Neuronal stem cell (in vitro differentiated cells): ENCODE data around the gene PRAME.

ENCODE experiments used
- DNase-seq: peaks from one replicate; pipeline ENCODE4 v3.0.0-alpha.2; 2013; ENCODE audit warnings: low spot score
- H2AFZ ChIP-seq: one replicate; pipeline ENCODE4 v1.6.1; 2013; ENCODE audit warnings: mild to moderate bottlenecking, low read length, inconsistent platforms
- H2AK5ac ChIP-seq: 2 replicates; pipeline ENCODE4 v1.6.1; 2013; ENCODE audit warnings: low read depth, mild to moderate bottlenecking, inconsistent platforms, low read length, moderate library complexity, mixed read lengths
- H2BK120ac ChIP-seq: 2 replicates; pipeline ENCODE4 v1.6.1; 2013; ENCODE audit warnings: low read depth, mild to moderate bottlenecking, inconsistent platforms, low read length, moderate library complexity, mixed read lengths
- H2BK12ac ChIP-seq: one replicate; pipeline ENCODE4 v1.6.1; 2013; ENCODE audit warnings: low read length, inconsistent platforms
- H2BK15ac ChIP-seq: 2 replicates; pipeline ENCODE4 v1.6.1; 2013; ENCODE audit warnings: mild to moderate bottlenecking, low read length, inconsistent platforms, mixed read lengths
- H2BK5ac ChIP-seq: one replicate; pipeline ENCODE4 v1.6.1; 2013; ENCODE audit warnings: inconsistent platforms, mild to moderate bottlenecking, low read length, moderate library complexity
- H3K14ac ChIP-seq: one replicate; pipeline ENCODE4 v1.6.1; 2013; ENCODE audit warnings: low read length, inconsistent platforms
- H3K18ac ChIP-seq: 2 replicates; pipeline ENCODE4 v1.6.1; 2013; ENCODE audit warnings: low read length, inconsistent platforms
- H3K23ac ChIP-seq: 2 replicates; pipeline ENCODE4 v1.6.1; 2013; ENCODE audit warnings: low read depth, mild to moderate bottlenecking, mixed read lengths, low read length, inconsistent platforms; ENCODE audit not compliant: poor library complexity
- H3K27ac ChIP-seq: replicated peaks from 3 replicates; pipeline ENCODE4 v1.5.1; 2013; ENCODE audit warnings: low read length, inconsistent platforms
- H3K27me3 ChIP-seq, 3 experiments: 2 replicates each; pipeline ENCODE4 v1.6.1; 2013; ENCODE audit warnings: low read length in 3 of 3, mild to moderate bottlenecking in 2 of 3, inconsistent platforms in 1 of 3, low read depth in 1 of 3, mixed read lengths in 1 of 3, moderate library complexity in 1 of 3; ENCODE audit not compliant: control insufficient read depth in 3 of 3, insufficient read depth in 3 of 3
- H3K36me3 ChIP-seq, 2 donors: replicated peaks in 1 of 2; 2 replicates each; pipeline ENCODE4 v1.6.1; 2013; ENCODE audit warnings: low read length in 2 of 2; ENCODE audit not compliant: control insufficient read depth in 2 of 2, insufficient read depth in 2 of 2
- H3K4ac ChIP-seq: 2 replicates; pipeline ENCODE4 v1.6.1; 2013; ENCODE audit warnings: inconsistent platforms, mild to moderate bottlenecking, low read length, moderate library complexity
- H3K4me1 ChIP-seq, 2 donors: 1 replicate in 1 of 2; 2 replicates in 1 of 2; pipeline ENCODE4 v1.6.1; 2013; ENCODE audit warnings: low read length in 2 of 2, low read depth in 1 of 2; ENCODE audit not compliant: control insufficient read depth in 2 of 2, insufficient read depth in 1 of 2
- H3K4me2 ChIP-seq: one replicate; pipeline ENCODE4 v1.6.1; 2013; ENCODE audit warnings: mild to moderate bottlenecking, low read length, inconsistent platforms; ENCODE audit not compliant: insufficient read depth, poor library complexity, severe bottlenecking
- H3K4me3 ChIP-seq, 2 donors: 2 replicates each; pipeline ENCODE4 v1.5.1; 2013; ENCODE audit warnings: low read length in 2 of 2, mild to moderate bottlenecking in 2 of 2, inconsistent platforms in 1 of 2, moderate library complexity in 1 of 2
- H3K79me1 ChIP-seq: one replicate; pipeline ENCODE4 v1.6.1; 2013; ENCODE audit warnings: low read depth, mild to moderate bottlenecking, inconsistent platforms, low read length, moderate library complexity
- H3K9ac ChIP-seq: one replicate; pipeline ENCODE4 v1.6.1; 2013; ENCODE audit warnings: mild to moderate bottlenecking, low read depth, low read length, inconsistent platforms; ENCODE audit not compliant: poor library complexity
- H3K9me3 ChIP-seq, 2 donors: replicated peaks in 1 of 2; 2 replicates each; pipeline versions ENCODE3 to v1.6.1; 2013; ENCODE audit warnings: low read length in 2 of 2, mild to moderate bottlenecking in 2 of 2, inconsistent platforms in 1 of 2, low read depth in 1 of 2, mixed read lengths in 1 of 2, moderate library complexity in 1 of 2; ENCODE audit not compliant: control insufficient read depth in 2 of 2, insufficient read depth in 1 of 2
- H4K8ac ChIP-seq: one replicate; pipeline ENCODE4 v1.6.1; 2013; ENCODE audit warnings: low read depth, mild to moderate bottlenecking, inconsistent platforms, low read length, moderate library complexity
- H4K91ac ChIP-seq: one replicate; pipeline ENCODE4 v1.6.1; 2013; ENCODE audit warnings: low read length, low read depth, mild to moderate bottlenecking, inconsistent platforms; ENCODE audit not compliant: poor library complexity
- WGBS, 2 donors: extraction: QIAGEN DNeasy Blood & Tissue Kit; methylation state at CpG; one replicate each; pipeline ENCODE4 v1.1.7; 2013; ENCODE audit warnings: missing lambda C conversion rate in 2 of 2, mixed read lengths in 1 of 2; ENCODE audit not compliant: insufficient read length in 2 of 2, insufficient replicate concordance in 1 of 2; ENCODE audit errors: extremely low coverage in 2 of 2; 5-methylcytosine and 5-hydroxymethylcytosine counted together

Gene PRAME

GRCh38 chr22:22520667-22521602, 38.1 kb downstream of the PRAME start:
- no peak overlapping the region for H3K23ac ChIP-seq
- no peak overlapping the region for H3K4ac ChIP-seq
- peak overlapping the region; percentile 69 for H2AFZ ChIP-seq
- no peak overlapping the region for H2AK5ac ChIP-seq
- H3K36me3 ChIP-seq = no peaks in the 10 kb centered on the region
- peak overlapping the region; percentile 60 for H3K18ac ChIP-seq
- H4K91ac ChIP-seq = no peak overlapping the region
- no peak overlapping the region for H2BK120ac ChIP-seq
- H3K27me3 ChIP-seq = peaks cover 0 to 4% (median 3%) of the 10 kb centered on the region in 3 experiments
- H3K27ac ChIP-seq = peak overlapping the region; percentile 56
- H3K4me3 ChIP-seq = no peak overlapping the region
- H3K9me3 ChIP-seq = no peaks in the 10 kb centered on the region
- no peak overlapping the region for H3K14ac ChIP-seq
- WGBS, 2 donors = no CpG with 5 or more reads among the region's 12 CpGs
- H4K8ac ChIP-seq = no peak overlapping the region
- no peak overlapping the region for H3K9ac ChIP-seq
- H2BK5ac ChIP-seq = no peak overlapping the region
- H2BK12ac ChIP-seq = peak overlapping the region; percentile 34
- DNase-seq = no peak
- no peaks in the 10 kb centered on the region for H3K79me1 ChIP-seq
- no peak overlapping the region for H3K4me2 ChIP-seq
- no peak overlapping the region for H2BK15ac ChIP-seq
- H3K4me1 ChIP-seq = peaks cover 0 to 13% of the 10 kb centered on the region in 2 donors

- Histone ChIP-seq H4K91ac (no peak within 1 kb of the TSS), H3K36me3 (no peaks in the 10 kb centered on the region), H2BK15ac (no peak within 1 kb of the TSS), H2BK12ac (peak within 1 kb of the TSS; percentile 34), H3K4me1 (peaks cover 0 to 13% of the 10 kb centered on the region in 2 donors), H3K27me3 (peaks cover 0 to 4% (median 3%) of the 10 kb centered on the region in 3 experiments), H3K79me1 (no peaks in the 10 kb centered on the region), H3K18ac (peak within 1 kb of the TSS; percentile 60), H3K23ac (peak within 1 kb of the TSS; percentile 68), H2BK120ac (no peak within 1 kb of the TSS), H2AK5ac (no peak within 1 kb of the TSS), H2AFZ (peak within 1 kb of the TSS; percentile 69), H3K9ac (no peak within 1 kb of the TSS), H3K14ac (no peak within 1 kb of the TSS), H3K4me3 (no peak within 1 kb of the TSS), H3K4me2 (no peak within 1 kb of the TSS), H3K9me3 (no peaks in the 10 kb centered on the region), H4K8ac (no peak within 1 kb of the TSS), H2BK5ac (no peak within 1 kb of the TSS), H3K27ac (peak within 1 kb of the TSS; percentile 56), H3K4ac (no peak within 1 kb of the TSS)
- no CpG with 5 or more reads among the region's 12 CpGs for WGBS, 2 donors
- DNase-seq = no peak
Measured at GRCh38 chr22:22520020-22520656, 38.9 kb downstream of the PRAME start, which contains the start of gene ZNF280A. Gene ZNF280A, minus strand, starts transcription at chr22:22520270. Its CDS starts 4,640 bp downstream, at chr22:22515630.

- no peak overlapping the region for H4K8ac ChIP-seq
- DNase-seq = no peak
- H3K36me3 ChIP-seq = no peaks in the 10 kb centered on the region
- H3K4ac ChIP-seq = no peak overlapping the region
- no peak overlapping the region for H2BK12ac ChIP-seq
- H3K27me3 ChIP-seq = peaks cover 0 to 3% (median 1%) of the 10 kb centered on the region in 3 experiments
- WGBS, 2 donors = no CpG with 5 or more reads among the region's 5 CpGs
- no peak overlapping the region for H3K4me2 ChIP-seq
- H2BK15ac ChIP-seq = no peak overlapping the region
- no peak overlapping the region for H3K23ac ChIP-seq
- no peak overlapping the region for H3K18ac ChIP-seq
- H2BK120ac ChIP-seq = no peak overlapping the region
- no peak overlapping the region for H3K4me3 ChIP-seq
- H4K91ac ChIP-seq = no peak overlapping the region
- no peak overlapping the region for H2BK5ac ChIP-seq
- no peak overlapping the region for H3K14ac ChIP-seq
- H3K9me3 ChIP-seq = no peaks in the 10 kb centered on the region
- H3K79me1 ChIP-seq = no peaks in the 10 kb centered on the region
- H2AFZ ChIP-seq = peak overlapping the region; percentile 69
- H2AK5ac ChIP-seq = no peak overlapping the region
- H3K27ac ChIP-seq = peak overlapping the region; percentile 56
- H3K9ac ChIP-seq = no peak overlapping the region
- H3K4me1 ChIP-seq = peaks cover 0 to 13% of the 10 kb centered on the region in 2 donors
Measured at GRCh38 chr22:22519591-22519990, 39.5 kb downstream of the PRAME start.

- no peak overlapping the region for H3K23ac ChIP-seq
Measured at GRCh38 chr22:22516992-22517391, 42.1 kb downstream of the PRAME start.

More at GRCh38 chr22:22516992-22517391, 42.1 kb downstream of the PRAME start:
- Histone ChIP-seq H2BK15ac (no peak overlapping the region), H4K8ac (no peak overlapping the region), H4K91ac (no peak overlapping the region), H3K4me2 (no peak overlapping the region), H2BK12ac (no peak overlapping the region), H3K4me3 (no peak overlapping the region), H3K27ac (no peak overlapping the region), H3K36me3 (no peaks in the 10 kb centered on the region), H3K4ac (no peak overlapping the region), H3K79me1 (no peaks in the 10 kb centered on the region), H3K4me1 (peaks cover 0 to 13% of the 10 kb centered on the region in 2 donors), H3K9me3 (no peaks in the 10 kb centered on the region), H2AK5ac (no peak overlapping the region), H3K27me3 (no peaks in the 10 kb centered on the region), H3K18ac (no peak overlapping the region), H3K9ac (no peak overlapping the region), H2BK120ac (no peak overlapping the region), H2BK5ac (no peak overlapping the region), H3K14ac (no peak overlapping the region), H2AFZ (no peak overlapping the region)
- WGBS, 2 donors = no CpG with 5 or more reads among the region's 4 CpGs
- no peak for DNase-seq
